Posterior vena cava (tissue), 2 donors: ENCODE results near the gene CYP26C1. TPM values are rescaled to one million over a fixed set of nuclear protein-coding genes. Genes with fewer than 3 reads are reported as not detected.
A peak's percentile ranks its signal among the peaks of the same experiment; 100 is the strongest.
"Not testable (repeated sequence)": the region's sequence is repeated elsewhere in the genome, so short reads cannot be mapped to it uniquely, and the experiment has no call there.

Source experiments
- DNase-seq: peaks from one replicate; pipeline ENCODE4 v3.0.0-alpha.2; 2020; ENCODE audit warnings: low spot score
- intact Hi-C, 2 donors: fragments of 100-400 bp; cut with DNase I; formaldehyde crosslinking; loops; one replicate each; pipeline versions ENCODE4 v1.14.1 to v1.14.2; 2022 to 2023
- total RNA-seq, 2 donors: library from RNA; stranded (reverse); fragmentation: NEBNext Ultra II Directional; extraction: Animal tissue kit (Norgen Biotek cat#: 25700); gene quantifications; one replicate each; pipeline ENCODE4 v1.2.1, GENCODE V29; 2021
- donor health status: DM: yes; HTN: yes; CAD: no.
- donor health status: DM: yes; HTN: yes; CAD: no.

Gene CYP26C1
- total RNA-seq, 2 donors from 2014 or later, result 0.19 TPM; not detected in 1

DNA sequence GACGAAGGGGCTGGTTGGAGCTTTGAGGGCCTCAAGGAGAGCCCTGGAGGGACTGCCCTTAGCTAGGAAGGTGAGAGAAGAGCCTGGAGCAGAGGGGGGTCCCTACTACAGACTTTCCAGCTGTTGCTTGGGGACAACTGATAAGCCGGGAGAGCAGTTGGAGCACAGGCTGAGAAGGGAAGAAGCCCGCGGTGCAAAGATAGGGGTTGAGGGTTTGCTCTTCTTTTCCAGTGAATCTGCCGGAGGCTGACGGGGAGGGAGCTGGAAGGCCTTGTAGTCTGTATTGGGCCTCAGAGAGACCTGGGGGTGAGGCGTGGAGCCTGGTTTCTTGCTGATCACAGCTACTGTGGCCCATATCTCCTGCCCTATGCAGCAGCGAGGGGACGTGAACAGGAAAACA is 36.8 kb downstream of the CYP26C1 start:
- intact Hi-C loops, result no loop called here
- DNase-seq, result no peak

DNA sequence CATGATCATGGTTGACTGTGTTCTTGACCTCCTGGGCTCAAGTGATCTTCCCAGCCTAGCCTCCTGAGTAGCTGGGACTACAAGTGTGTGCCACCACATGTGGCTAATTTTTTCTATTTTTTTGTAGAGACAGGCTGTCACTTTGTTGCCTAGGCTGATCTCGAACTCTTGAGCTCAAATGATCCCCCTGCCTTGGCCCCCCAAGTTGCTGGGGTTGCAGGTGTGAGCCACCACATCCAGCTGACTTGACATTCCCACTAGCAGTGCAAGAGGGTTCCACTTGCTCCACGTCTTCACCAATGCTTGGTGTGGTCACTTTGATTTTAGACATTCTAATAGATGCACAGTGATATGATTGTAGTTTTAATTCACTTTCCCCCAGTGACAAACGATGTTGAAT is 38.2 kb downstream of the CYP26C1 start:
- intact Hi-C loops, result no loop called here
- no peak for DNase-seq

DNA sequence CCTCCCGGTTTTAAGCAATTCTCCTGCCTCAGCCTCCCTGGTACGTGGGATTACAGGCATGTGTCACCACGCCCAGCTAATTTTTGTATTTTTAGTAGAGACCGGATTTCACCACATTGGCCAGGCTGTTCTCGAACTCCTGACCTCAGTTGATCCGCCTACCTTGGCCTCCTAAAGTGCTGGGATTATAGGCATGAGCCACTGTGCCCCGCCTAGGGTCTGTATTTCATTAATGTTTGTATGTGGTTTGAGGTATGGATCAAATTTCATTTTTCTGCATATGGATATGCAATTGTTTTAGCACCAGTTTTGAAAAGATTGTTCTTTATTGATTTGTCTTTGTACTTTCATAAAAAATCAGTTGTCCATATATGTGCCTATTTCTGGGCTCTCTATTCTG is 39.1 kb downstream of the CYP26C1 start:
- intact Hi-C loops, result no loop called here

DNA sequence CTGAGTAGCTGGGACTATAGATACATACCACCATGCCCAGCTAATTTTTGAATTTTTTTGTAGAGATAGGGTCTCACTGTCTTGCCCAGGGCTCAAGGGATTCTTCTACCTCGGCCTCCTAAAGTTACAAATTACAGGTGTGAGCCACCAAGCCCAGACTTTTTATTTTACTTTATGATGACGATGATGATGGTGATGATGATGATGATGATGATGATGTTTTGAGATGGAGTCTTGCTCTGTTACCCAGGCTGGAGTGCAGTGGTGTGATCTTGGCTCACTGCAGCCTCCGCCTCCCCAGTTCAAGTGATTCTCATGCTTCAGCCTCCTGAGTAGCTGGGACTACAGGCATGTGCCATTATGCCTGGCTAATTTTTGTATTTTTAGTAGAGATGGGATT is 40.5 kb downstream of the CYP26C1 start:
- DNase-seq, result not testable (repeated sequence)

More for the DNA sequence above, 39.1 kb downstream of the CYP26C1 start:
- DNase-seq, result no peak

GRCh38 chr10:93103953-93104352 is 43.4 kb downstream of the CYP26C1 start:
- intact Hi-C loops, result no loop called here

More for the DNA sequence above, 40.5 kb downstream of the CYP26C1 start:
- intact Hi-C loops, result not testable (repeated sequence)

GRCh38 chr10:93106631-93107072 is 46.1 kb downstream of the CYP26C1 start:
- no peak for DNase-seq
- intact Hi-C loops, result no loop called here

More at GRCh38 chr10:93103953-93104352, 43.4 kb downstream of the CYP26C1 start:
- DNase-seq, result no peak

DNA sequence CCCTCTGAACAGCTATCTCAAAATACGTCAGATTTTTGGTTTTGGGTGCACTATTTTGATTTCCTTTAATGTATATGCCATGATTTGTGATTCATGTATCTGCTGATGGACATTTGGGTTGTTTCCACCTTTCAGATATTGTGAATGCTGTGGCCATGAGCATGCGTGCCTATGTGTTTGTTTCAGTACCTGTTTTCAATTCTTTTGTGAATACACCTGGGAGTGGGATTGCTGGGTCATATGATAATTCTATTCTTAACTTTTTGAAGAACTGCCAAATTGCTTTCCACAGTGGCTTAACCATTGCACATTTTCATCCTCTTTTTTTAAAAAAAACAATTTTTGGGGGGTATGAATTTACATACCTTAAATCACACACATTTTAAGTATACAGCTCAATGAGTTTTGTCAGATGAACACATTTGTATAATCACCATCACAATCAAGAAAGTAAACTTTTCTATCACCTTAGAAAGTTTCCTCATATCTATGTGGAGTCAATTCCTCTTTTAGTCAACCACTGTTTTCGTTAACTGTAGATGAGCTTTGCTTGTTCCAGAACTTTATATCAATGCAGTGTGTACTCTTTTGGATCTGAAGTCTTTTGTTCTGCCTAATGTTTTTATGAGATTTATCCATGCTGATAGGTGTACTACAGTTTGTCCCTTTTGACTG is 50.0 kb downstream of the CYP26C1 start:
- intact Hi-C loops, result loop anchor here in 1 of 2 donors (10.0 kb wide), 1 partner anchor 174 kb away; no protein-coding TSS in a partner anchor
- no peak for DNase-seq

- intact Hi-C loops, result loop anchor here in 1 of 2 donors (10.0 kb wide), 1 partner anchor 172 kb away; no protein-coding TSS in a partner anchor
- no peak for DNase-seq
Observed at GRCh38 chr10:93113042-93113441, 52.4 kb downstream of the CYP26C1 start.

GRCh38 chr10:93115661-93116383 is 55.2 kb downstream of the CYP26C1 start:
- intact Hi-C loops, result loop anchor here in 1 of 2 donors (10.0 kb wide), 1 partner anchor 169 kb away; no protein-coding TSS in a partner anchor
- DNase-seq, result peak; percentile 88

Other genes starting within 250 kb of the CYP26C1 start
- gene EXOC6, start 212.3 kb upstream of the CYP26C1 start, total RNA-seq, result 10 to 100 TPM; 13.1 to 17.6 TPM
- not detected for gene CYP26A1, start 13.1 kb downstream of the CYP26C1 start, total RNA-seq